Brain microvascular endothelial cell (primary cell): ENCODE data around the gene KIF1C.

Experiments
- DNase-seq: peaks from one replicate; pipeline ENCODE4 v3.0.0-alpha.2; 2020
- H3K27ac ChIP-seq: fragments of 250-450 bp; sonication (Bioruptor Pico); 2 replicates; pipeline ENCODE4 v1.5.1; 2020; ENCODE audit warnings: mild to moderate bottlenecking, moderate library complexity
- H3K27me3 ChIP-seq: fragments of 250-450 bp; sonication (Bioruptor Pico); replicated peaks from 2 replicates; pipeline ENCODE4 v1.5.1; 2020; ENCODE audit warnings: mild to moderate bottlenecking
- H3K36me3 ChIP-seq: fragments of 250-450 bp; sonication (Bioruptor Pico); replicated peaks from 2 replicates; pipeline ENCODE4 v1.5.1; 2020; ENCODE audit warnings: mild to moderate bottlenecking
- H3K4me3 ChIP-seq: 2 replicates; pipeline ENCODE4 v1.5.1; 2011; ENCODE audit warnings: low read depth, mild to moderate bottlenecking, control low read depth, low read length, moderate library complexity
- in situ Hi-C: cut with HindIII; loops from 2 replicates; pipeline ENCODE4 v1.10.0; 2017; ENCODE audit warnings: low sequenced_read_pairs, low pct_ligation_motif_present
- TF ChIP-seq, protein P1 (sequence below): IDR thresholded peaks from 2 replicates; pipeline ENCODE4 v1.5.1; 2011; ENCODE audit warnings: low read depth, mild to moderate bottlenecking, moderate library complexity, low read length, control low read depth, inconsistent platforms; ENCODE audit errors: missing control alignments

Gene KIF1C

DNA sequence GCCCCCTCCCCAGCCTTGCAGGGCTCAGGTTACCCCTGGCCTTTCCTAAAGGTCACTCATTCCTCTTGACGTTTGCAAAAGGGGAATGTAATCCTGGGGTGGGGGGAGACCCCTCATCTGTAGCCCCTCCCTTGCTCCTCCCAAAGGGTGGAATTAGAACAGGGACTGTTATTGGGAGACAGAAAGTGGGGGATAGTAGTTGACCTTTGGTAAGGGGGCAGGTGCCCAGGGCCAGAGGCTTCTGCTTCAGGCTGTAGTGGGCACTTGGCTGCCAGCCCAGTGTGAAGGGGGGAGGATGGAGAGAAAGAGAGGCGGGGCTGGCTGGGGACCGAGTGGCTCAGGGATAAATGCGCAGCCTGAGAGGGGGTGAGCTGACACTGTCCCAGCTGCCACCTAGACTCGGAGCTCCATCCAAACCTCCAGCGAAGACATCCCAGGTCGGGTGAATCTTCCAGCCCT is 47.0 kb upstream of the KIF1C start, which contains the start of gene ENO3:
TSS of gene ENO3 (plus strand) at position 374 of the 459 bp plus-strand sequence. CDS start 711 bp downstream, outside the sequence.
- no peak for DNase-seq
- Histone ChIP-seq H3K27ac (peak within 1 kb of the TSS; percentile 88), H3K36me3 (peaks cover 23% of the 10 kb centered on the region), H3K4me3 (peak within 1 kb of the TSS; percentile 48), H3K27me3 (no peaks in the 10 kb centered on the region)
- TF ChIP-seq, protein P1, sequence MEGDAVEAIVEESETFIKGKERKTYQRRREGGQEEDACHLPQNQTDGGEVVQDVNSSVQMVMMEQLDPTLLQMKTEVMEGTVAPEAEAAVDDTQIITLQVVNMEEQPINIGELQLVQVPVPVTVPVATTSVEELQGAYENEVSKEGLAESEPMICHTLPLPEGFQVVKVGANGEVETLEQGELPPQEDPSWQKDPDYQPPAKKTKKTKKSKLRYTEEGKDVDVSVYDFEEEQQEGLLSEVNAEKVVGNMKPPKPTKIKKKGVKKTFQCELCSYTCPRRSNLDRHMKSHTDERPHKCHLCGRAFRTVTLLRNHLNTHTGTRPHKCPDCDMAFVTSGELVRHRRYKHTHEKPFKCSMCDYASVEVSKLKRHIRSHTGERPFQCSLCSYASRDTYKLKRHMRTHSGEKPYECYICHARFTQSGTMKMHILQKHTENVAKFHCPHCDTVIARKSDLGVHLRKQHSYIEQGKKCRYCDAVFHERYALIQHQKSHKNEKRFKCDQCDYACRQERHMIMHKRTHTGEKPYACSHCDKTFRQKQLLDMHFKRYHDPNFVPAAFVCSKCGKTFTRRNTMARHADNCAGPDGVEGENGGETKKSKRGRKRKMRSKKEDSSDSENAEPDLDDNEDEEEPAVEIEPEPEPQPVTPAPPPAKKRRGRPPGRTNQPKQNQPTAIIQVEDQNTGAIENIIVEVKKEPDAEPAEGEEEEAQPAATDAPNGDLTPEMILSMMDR, result no peak
- in situ Hi-C loops, result no loop called here

DNA sequence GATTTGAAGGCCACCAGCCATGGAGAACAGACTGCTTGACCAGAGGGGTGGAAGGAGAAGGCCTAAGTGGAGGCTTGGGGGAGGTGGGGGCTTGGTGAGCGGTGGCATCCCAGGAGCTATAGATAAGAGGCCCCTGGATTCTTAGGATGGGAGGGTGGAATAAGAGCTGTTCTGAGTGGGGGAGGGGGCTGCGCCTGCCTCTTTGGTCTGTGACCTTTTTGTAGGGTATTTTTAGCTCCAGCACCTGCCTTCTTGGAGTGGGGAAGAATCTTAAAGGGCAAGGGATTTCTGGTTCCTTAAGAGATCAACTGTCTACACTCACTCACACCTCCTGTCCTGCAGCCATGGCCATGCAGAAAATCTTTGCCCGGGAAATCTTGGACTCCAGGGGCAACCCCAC is 46.3 kb upstream of the KIF1C start:
- DNase-seq, result no peak
- Histone ChIP-seq H3K27ac (no peak overlapping the region), H3K36me3 (peaks cover 16% of the 10 kb centered on the region), H3K4me3 (no peak overlapping the region), H3K27me3 (no peaks in the 10 kb centered on the region)
- in situ Hi-C loops, result no loop called here
- TF ChIP-seq, protein P1, result no peak

DNA sequence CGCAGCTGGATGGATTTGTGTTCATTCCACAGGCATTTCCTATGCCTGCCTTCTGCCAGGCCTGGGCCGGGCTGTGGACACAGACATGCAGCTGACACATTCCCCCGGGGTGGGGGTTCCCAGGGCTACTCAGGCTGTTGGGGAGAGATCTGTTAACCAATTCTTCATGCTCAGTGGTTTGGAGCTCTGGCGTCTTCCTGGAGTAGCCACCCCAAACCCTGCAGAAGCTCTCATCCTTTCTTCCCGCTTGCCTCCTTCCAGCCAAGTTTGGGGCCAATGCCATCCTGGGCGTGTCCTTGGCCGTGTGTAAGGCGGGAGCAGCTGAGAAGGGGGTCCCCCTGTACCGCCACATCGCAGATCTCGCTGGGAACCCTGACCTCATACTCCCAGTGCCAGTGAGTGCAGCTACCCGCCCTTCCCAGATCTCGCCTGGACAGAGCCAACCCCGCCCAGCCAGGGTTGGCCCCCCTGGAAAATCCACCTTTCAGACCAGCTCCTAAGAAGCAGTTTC is 44.2 kb upstream of the KIF1C start:
- no peak overlapping the region for H3K4me3 ChIP-seq
- TF ChIP-seq, protein P1, result no peak
- H3K27me3 ChIP-seq, result no peaks in the 10 kb centered on the region
- H3K36me3 ChIP-seq, result no peaks in the 10 kb centered on the region
- peak overlapping the region; percentile 43 for H3K27ac ChIP-seq
- in situ Hi-C loops, result no loop called here
- peak; percentile 60 for DNase-seq

- DNase-seq, result no peak
- TF ChIP-seq, protein P1, result no peak
- no peak overlapping the region for H3K4me3 ChIP-seq
- peaks cover 12% of the 10 kb centered on the region for H3K36me3 ChIP-seq
- H3K27me3 ChIP-seq, result no peaks in the 10 kb centered on the region
- H3K27ac ChIP-seq, result no peak overlapping the region
- in situ Hi-C loops, result no loop called here
Observed at GRCh38 chr17:4955091-4955490, 42.7 kb upstream of the KIF1C start.

- DNase-seq, result no peak
- H3K36me3 ChIP-seq, result peaks cover 14% of the 10 kb centered on the region
- H3K27ac ChIP-seq, result no peak overlapping the region
- no peak overlapping the region for H3K4me3 ChIP-seq
- in situ Hi-C loops, result no loop called here
- no peaks in the 10 kb centered on the region for H3K27me3 ChIP-seq
- TF ChIP-seq, protein P1, result peak; percentile 39
Observed at GRCh38 chr17:4956493-4957061, 41.2 kb upstream of the KIF1C start.

- in situ Hi-C loops, result no loop called here
- DNase-seq, result no peak
- TF ChIP-seq, protein P1, result no peak
- no peak overlapping the region for H3K4me3 ChIP-seq
- H3K27ac ChIP-seq, result no peak overlapping the region
- peaks cover 14% of the 10 kb centered on the region for H3K36me3 ChIP-seq
- no peaks in the 10 kb centered on the region for H3K27me3 ChIP-seq
Observed at GRCh38 chr17:4958102-4958501, 39.6 kb upstream of the KIF1C start.
